ENCODE results near the gene ZBTB45.
"Not testable (repeated sequence)": the region's sequence is repeated elsewhere in the genome, so short reads cannot be mapped to it uniquely, and the experiment has no call there.

Gene ZBTB45

DNA sequence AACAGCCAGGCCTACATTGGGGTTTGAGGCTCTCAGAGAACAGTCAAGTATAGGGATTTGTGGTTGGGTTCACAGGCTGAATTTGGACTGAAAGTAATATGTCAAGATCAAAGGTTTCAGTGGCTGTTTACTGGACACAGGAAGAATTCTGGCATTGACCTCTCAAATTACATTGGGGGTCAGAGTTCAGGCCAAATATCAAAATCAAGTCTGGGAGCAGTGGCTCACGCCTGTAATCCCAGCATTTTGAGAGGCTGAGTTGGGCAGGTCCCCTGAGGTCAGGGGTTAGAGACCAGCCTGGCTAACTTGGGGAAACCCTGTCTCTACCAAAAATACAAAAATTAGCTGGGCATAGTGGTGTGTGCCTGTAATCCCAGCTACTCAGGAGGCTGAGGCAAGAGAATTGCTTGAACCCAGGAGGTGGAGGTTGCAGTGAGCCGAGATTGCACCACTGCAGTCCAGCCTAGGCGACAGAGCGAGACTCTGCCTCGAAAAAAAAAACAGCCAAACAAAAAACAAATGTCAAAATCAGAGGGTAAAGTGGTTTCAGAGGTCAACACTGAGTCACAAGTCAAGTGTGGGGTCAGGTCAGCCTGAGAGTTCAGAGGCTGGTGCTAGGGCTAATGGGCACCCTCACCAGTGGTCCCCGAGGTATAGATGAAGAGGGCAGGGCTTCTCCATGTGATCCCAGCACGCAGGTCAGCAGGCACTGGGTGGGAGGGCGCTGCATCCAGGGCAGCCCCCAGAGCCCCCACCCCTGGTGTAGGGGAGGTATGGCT lies 9.3 kb downstream of the ZBTB45 start:
- DNase-seq (ENCODE audit: low spot score) = no peak

DNA sequence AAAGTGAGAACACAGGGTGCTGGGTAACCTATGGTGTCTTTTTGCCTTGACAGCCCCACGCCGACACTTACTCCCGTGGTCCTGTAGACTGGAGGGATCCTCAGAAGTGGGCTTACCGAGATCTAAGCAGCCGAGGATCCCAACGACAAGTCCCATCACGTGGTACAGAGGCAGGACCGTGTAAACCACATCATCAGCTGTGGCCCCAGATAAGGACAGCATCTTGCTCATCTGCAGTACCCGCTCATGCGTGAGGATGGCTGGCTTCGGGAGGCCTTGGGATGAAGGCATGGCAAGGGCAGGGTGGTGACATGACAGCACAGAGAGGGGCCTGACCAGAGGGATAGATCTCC lies 9.9 kb downstream of the ZBTB45 start:
- no peak for DNase-seq (ENCODE audit: low spot score)

DNA sequence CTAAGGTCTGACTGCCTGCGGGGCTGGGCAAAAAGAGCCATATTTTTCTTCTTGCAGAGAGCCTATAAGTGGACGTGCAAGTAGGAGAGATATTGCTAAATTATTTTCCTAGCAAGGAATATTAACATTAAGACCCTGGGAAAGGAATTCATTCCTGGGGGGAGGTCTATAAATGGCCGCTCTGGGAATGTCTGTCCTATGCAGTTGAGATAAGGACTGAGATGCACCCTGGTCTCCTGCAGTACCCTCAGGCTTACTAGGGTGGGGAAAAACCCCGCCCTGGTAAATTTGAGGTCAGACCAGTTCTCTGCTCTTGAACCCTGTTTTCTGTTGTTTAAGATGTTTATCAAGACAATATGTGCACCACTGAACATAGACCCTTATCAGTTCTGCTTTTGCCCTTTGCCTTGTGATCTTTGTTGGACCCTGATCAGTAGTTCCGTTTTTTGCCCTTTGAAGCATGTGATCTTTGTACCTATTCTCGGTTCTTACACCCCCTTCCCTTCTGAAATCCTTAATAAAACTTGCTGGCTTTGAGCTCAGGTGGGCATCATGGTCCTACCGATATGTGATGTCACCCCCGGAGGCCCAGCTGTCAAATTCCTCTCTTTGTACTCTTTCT lies 11.9 kb downstream of the ZBTB45 start:
- not testable (repeated sequence) for DNase-seq (ENCODE audit: low spot score)

DNA sequence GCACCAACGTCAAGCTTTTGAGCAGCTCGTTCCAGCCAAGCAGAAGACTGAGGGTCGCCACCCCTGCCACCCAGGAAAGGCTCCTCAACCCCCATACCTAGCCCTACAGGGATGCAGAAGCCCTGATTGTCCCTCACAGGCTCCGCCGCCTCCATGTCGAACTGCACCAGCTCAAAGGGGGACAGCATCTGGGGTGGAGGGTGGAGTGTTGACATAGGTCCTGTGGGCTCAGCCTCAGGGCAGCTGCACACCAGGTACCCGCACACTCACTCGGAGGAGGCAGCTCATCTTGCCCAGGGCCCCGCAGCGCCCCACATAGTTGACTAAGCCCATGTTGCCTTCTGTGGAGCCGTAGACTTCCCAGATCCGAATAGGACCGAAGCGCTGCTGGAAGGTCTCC lies 19.4 kb downstream of the ZBTB45 start:
- DNase-seq (ENCODE audit: low spot score) = no peak

DNA sequence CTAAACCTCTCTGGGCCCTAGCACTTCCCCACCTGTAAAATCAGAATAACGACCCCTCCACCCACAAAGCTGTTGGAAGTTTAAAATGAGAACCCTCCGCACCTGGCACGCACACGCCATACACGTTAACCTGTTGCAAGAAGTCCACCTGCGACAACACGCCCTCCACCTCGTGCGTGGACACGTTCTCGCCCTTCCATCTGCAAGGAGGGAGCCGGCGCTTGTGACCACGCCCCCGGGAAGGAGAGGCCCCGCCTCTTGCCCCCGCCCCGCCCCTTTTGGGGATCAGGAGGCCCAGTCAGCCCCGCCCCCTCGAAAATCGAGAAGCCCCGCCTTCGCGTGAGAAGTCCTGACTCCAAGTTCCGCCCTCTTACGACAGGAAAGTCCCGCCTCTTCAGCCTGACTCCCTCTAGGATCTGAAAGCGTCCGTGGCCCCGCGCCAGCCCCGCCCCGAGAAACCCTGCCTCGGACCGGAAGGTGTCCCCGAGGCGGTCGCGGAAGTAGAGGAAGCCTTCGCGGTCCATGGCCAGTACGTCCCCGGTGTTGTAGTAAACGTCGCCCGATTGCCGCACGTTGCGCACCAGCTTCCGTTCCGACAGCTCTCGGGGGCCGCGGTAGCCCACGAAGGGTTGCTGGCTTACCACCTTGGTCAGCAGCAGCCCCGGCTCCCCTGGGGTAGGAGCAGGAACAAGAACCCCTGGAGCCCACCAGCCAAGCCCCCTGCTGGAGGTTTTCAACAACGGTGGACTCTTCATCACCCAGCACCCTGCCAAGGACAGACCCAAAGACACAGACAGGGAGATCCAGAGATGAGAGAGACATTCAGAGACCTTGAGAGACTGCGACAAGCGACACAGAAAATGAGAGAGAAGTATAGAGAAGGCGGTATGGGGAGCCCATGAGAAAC lies 20.3 kb downstream of the ZBTB45 start:
- peak; percentile 99 for DNase-seq (ENCODE audit: low spot score)

DNA sequence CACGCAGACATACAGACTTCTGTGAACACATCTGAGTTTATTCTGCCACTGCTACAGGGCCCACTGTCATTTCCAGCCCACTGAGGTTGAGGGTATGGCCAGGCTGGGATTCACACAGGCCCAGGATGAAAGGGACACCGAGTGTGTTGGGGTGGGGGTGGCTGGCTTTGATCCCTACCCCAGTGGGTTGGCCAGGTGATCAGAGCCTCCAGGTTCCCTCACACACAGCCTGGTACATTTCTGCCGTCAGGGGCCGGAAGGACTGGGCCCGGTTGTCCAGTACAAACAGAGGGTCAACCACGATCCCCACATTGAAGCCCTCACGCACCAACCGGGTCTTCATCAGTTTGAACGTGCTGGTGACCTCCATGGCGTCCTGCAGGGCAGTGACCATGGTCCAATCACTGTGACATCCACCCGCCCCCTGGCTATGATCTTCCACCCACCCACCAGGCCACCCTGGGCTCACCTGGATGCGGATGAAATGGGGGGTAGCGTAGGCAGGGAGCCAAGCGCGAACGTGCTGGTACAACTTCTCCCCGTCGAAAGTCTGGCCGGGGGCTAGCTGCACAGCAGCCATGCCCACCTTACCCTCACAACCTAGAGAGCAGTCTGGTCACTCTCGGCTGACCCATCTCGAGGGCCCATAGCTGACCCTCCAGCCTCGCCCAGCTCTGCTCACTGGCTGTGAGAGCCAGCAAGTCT lies 21.1 kb downstream of the ZBTB45 start:
- no peak for DNase-seq (ENCODE audit: low spot score)

DNA sequence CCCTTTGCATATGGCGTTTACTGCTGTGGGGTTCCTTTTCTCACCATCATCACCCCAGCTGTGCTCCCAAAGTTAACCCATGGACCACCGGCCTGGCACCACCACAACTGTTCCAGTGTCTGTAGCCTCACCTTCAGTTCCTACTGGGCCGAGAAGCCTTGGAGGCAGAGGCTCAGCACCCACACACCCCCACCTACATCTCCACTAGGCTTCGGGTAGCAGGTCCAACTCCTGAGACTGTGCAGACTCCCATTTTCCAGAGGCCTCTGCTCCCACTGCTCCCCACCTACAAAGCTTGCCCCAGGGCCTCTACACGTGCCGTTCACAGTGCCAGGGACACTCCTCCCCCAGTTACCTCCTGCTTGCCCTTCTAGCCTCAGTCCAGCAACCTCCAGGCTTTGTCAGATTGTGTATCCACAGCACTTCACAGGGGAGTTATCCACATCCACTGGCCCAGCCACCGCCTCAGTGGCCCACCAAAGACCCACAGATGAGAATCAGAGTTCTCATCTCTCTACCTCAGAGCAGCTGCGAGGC lies 21.9 kb downstream of the ZBTB45 start:
- DNase-seq (ENCODE audit: low spot score) = no peak

DNA sequence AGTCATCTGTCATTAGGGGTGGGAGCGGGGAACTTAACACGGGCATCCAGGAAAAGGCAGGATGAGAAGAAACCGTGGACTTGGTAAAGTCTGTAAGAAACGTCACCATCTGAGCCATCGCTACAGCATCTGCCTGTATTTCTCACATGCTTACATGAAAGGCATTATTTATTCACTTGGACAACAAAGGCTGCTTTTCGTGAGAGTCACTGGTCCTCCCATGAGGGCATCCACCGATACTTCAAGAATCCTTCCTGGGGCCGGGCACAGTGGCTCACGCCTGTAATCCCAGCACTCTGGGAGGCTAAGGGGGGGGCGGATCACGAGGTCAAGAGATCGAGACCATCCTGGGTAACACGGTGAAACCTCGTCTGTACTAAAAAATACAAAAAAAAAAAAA lies 27.3 kb downstream of the ZBTB45 start:
- no peak for DNase-seq (ENCODE audit: low spot score)

DNA sequence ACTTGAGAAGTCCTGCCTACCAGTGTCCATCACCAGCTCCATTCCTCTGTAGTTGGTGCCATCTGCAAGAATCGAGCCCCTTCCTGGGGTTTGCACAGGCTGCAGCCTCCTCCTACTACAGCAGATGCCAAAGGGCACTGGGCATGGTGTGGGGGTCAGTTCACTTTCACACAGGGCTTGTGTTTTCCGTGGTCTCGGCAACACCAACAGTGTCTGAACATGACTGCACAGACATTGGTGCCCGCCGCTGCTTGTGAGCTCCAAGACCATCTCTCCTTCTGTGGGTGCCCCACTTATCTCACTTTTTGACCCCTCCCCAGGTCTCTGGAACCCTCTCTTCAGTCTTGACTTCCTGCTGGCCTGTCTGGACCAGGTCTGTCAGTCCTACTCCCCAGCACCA lies 28.2 kb downstream of the ZBTB45 start:
- no peak for DNase-seq (ENCODE audit: low spot score)

DNA sequence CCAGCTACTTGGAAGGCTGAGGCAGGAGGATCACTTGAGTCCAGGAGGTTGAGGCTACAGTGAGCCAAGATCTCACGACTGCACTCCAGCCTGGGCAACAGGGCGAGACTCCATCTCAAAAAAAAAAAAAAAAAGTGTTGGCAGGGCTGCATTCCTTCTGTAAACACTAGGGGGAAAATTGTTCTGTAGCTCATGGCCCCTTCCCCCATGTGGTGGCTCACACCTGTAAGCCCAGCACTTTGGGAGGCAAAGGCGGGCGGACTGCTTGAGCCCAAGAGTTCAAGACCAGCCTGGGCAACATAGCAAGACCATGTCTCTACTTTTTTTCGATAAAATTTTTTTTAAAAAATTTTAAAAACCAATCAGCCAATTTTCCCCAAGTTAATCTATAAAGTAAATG lies 35.3 kb downstream of the ZBTB45 start:
- not testable (repeated sequence) for DNase-seq (ENCODE audit: low spot score)

DNA sequence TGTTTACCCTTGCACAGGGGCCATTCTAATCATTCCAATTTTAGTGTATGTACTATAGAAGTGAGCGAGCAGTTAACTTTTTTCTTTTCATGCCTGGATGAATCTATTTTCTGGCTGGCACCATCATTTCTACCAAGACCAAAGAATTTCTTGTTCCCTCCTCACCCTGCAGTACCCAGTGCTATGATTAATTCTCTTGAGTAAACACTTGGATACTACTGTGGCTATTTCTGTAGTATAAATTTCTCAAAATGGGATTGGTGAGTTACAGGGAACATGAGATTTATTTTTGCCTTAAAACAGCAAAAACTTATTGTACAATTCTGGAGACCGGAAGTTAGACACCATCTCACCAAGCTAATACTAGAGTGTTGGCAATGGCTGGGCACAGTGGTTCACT lies 35.8 kb downstream of the ZBTB45 start:
- DNase-seq (ENCODE audit: low spot score) = no peak

DNA sequence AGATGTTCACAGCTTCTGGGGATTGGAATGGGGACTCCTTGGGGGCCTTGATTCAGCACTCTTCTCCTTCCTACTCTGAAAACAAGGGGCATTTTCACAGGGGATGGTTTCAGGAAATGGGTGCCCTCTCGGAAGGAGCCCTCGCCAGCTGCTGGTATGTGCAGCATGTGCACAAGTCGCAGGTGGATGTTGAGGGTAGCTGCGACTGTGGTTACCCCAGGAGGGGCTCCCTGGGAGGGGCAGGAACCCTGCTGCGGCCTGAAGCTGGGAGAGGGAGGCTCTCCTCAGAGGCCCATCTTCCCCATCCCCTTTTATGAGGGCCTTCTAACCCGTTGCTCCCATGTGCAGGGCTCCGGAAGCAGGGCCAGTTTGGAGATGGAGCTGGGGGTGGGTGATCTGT lies 37.2 kb downstream of the ZBTB45 start:
- no peak for DNase-seq (ENCODE audit: low spot score)

DNA sequence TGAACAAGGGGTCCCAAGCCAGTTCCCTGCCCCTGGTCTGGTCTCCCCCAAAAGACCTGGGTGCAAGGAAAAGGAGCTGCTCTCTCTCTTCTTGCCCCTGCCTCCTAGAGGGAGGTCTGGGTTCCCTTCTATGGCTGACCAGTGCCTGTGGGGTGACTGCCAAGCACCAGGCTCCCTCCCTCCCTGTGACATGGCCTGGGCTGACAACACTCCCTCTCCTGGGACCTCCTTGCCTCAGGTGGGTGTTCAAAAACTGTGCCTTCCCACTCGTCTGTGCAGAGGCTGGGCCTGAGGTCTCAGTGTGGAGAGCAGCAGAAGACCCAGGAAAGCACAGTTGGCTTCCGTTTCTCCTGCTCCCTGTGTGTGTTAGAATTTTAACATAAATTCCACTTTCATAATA lies 38.8 kb downstream of the ZBTB45 start:
- DNase-seq (ENCODE audit: low spot score) = no peak

DNA sequence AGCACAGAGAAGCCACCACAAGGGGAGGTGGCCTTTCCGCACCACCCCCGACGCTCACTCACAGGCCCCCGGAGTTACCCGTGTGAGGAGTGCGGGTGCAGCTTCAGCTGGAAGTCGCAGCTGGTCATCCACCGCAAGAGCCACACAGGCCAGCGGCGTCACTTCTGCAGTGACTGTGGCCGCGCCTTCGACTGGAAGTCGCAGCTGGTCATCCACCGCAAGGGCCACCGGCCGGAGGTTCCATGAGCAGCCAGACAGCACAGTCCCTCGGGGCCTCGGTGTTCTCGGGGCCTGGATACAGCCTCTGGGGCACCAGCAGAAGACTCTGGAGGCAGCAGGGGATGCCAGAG lies 39.2 kb downstream of the ZBTB45 start:
- no peak for DNase-seq (ENCODE audit: low spot score)

DNA sequence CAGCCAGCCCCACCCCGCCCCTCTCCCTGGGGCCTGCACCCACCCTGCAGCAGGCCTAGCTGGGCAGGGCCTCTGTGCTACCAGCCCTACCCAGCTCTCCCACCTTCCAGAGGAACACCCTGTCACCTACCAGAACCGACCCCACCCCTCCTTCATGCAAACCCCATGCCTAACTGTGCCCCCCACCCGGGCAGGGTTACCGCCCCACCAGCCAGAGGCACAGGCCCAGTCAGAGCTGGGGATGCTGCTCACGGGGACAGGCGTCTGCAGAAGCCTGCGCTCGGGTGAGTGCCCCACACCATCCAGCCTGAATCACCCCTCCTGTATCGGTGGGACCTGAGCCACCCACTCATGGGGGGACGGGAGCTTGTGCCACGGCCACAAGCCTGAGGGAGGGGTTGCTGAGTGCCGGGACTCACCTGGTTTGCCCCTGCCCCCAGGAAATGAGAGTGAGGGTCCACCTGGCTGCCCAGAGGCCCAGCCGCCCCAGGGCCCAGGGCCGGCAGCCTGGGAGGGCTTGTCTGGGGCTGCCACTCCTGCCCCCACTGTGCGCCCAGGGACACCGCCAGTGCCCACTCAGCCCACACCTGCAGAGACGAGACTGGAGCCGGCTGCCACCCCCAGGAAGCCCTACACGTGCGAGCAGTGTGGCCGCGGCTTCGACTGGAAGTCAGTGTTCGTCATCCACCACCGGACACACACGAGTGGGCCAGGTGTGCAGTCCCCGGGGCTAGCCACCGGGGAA lies 39.7 kb downstream of the ZBTB45 start:
- no peak for DNase-seq (ENCODE audit: low spot score)

DNA sequence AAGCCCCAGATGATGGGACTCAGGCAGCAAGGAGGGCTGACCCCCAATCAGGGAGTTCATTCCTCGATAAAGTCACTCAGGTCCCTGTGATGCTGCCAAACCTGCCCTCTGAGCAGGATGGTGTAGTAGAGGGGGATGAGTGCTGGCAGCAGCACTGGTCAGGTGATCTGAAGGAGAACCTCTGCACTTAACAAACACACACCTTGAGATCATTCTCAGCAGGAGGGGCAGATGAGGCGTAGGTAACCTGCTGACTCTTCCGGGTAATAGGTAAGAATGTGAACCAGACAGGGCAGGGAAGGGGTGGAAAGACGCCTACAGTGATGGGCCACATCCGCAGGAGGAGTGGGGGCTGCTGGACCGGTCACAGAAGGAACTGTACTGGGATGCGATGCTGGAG lies 40.3 kb downstream of the ZBTB45 start:
- no peak for DNase-seq (ENCODE audit: low spot score)

DNA sequence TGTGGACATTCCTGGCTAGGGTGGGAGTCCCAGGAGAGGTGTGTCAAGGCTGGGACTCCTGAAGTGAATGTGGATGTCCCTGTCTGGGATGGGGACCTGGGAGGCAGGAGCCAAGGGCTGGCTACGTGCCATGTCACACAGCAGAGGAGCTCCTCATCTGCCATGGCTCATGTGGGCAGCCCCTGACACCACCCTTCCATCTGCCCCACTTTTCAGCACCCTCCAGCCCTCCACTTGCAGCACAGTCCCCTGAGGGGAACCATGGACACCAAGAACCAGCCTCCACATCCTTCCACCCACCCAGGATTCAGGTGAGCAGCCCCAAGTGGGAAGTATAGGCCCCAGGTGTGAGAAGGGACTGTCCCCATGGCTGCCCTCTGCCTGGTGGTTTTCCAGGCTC lies 41.7 kb downstream of the ZBTB45 start:
- DNase-seq (ENCODE audit: low spot score) = no peak

DNA sequence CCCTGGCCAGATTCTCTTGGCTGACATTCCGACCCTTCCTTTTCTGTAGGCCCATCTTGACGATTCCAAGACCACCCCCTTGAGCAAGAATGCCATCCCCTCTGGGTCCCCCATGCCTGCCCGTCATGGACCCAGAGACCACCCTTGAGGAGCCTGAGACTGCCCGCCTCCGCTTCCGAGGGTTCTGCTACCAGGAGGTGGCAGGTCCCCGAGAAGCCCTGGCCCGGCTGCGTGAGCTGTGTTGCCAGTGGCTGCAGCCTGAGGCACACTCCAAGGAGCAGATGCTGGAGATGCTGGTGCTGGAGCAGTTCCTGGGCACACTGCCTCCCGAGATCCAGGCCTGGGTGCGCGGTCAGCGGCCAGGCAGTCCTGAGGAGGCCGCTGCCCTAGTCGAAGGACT lies 42.5 kb downstream of the ZBTB45 start:
- DNase-seq (ENCODE audit: low spot score) = no peak

DNA sequence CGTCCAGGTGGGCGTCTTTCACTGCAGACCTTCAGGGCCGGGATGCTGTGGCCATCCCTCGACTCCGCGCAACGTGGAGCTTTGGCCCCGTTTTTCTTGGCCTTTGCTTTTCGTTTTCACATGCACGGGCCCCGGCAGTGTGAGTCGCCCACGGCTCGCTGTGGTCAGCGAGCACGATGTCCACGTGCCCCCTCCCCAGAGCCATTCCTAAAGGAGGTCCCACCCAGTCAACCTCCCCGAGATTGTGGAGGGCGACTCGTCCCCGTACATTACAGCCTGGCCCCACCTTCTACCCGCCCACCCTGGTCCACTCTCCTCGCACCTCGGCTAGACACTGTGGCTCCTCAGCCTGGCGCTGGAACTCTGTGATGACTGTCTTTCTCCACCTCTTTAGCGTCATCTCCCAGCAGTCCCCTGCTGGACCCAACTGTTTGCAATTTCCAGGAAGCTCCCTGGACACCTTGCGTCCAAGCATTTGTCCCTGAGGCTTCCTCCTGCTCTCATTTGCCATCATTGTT lies 43.1 kb downstream of the ZBTB45 start:
- DNase-seq (ENCODE audit: low spot score) = peak; percentile 30

DNA sequence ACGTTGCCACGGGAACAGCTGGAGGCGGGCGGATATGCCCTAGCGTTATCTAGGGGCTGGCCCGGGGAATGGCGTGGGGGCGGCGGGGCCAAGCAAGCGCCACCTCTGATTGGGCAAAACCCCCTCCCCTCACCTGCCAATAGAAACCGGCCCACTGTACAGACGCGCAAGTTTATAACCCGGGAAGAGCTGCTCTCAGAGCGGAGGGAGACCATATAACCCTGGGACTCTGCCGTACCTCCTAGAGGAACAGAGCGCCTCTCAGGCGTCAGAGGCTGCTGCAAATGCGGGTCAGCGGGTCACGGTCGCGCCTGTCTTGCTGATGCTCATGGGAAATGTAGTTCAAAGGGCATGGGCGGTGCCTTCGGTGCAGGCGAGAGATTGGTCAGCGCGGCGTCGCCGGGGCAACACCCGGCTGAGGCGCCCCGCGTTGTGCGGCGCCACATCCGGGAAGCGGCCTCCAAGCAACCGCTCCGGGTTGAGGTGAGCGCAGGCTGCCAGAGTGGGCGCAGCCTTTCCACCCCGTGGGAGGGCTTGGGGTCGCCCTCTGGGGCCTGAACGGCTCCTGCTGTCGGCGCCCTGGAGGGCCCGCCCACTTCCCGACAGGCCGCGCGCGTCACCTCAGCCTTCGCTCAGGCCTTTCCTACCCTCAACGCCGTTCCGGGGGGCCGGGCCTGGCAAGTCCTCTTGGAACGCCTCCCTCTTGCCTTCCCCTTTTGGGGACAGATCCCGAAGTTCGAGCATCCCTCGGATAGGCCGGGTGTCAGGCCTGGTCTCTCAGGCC lies 43.7 kb downstream of the ZBTB45 start, which contains the start of gene ZNF446:
ZNF446 (plus strand) TSS at position 639 of the 784 bp plus-strand sequence. CDS start 867 bp downstream, outside the sequence.
- DNase-seq (ENCODE audit: low spot score) = peak; percentile 96
